Superior temporal gyrus (tissue), 1 donor: Measurements from ENCODE around the gene GALNT11.

Experiments used
- DNase-seq: peaks from one replicate; pipeline ENCODE4 v3.0.0-alpha.2; 2016; ENCODE audit errors: extremely low spot score

Gene GALNT11

DNA sequence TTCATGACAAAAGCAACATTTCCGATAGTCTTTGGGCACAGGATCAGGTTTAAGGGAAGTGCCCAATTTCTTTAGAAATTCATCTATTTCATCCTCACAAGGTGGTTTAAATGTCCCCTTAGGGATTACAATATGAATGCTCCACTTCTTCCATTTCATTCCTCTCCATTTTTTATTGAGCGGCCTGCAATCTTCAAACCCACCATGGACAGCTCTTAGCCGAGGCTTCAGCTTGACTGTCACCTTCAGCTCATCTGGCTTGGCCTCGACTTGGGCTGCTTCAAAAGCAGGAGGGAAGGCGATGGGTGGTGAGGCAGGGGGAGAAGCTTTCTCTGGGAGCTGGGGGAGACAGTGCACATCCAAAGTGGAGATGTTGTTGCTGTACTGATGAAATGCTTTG lies 123.2 kb downstream of the GALNT11 start:
- DNase-seq: no peak

DNA sequence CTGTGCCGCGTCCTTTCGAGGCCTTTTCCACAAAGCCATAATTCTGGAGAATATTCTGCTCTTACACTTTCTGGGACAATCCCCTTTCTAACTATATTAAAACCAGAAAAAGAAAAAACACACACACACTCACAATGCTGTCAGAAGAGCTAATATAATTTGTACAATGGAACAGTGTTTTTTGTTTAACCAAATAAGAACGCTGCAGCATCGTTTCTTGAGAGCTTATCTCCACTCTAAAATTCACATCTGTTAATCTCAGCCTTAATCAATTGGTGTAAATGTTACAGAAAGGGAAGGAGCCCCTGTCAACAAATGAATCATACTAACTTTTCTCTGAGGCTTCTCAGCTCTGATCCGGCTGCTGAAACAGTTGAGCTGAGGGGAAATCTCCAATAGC lies 123.9 kb downstream of the GALNT11 start:
- no peak for DNase-seq

DNA sequence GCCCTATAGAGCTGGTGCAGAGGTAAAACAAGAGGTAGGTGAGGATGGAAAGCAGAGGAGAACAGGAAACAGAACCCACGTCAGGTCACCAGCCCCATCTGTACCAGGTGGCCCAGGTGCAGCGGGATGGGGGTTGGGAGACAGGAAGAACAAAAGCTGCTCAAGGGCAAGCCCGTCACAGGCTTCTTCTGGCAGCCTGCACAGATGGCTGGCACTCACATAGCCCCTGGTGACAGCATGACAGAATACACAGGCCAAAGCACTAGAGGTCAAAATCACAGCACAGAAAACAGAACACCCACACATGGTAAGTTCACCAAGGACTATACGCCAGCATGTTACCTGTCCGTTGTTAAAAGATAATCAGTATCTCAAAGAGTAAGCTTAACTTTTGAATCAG lies 126.8 kb downstream of the GALNT11 start:
- no peak for DNase-seq

DNA sequence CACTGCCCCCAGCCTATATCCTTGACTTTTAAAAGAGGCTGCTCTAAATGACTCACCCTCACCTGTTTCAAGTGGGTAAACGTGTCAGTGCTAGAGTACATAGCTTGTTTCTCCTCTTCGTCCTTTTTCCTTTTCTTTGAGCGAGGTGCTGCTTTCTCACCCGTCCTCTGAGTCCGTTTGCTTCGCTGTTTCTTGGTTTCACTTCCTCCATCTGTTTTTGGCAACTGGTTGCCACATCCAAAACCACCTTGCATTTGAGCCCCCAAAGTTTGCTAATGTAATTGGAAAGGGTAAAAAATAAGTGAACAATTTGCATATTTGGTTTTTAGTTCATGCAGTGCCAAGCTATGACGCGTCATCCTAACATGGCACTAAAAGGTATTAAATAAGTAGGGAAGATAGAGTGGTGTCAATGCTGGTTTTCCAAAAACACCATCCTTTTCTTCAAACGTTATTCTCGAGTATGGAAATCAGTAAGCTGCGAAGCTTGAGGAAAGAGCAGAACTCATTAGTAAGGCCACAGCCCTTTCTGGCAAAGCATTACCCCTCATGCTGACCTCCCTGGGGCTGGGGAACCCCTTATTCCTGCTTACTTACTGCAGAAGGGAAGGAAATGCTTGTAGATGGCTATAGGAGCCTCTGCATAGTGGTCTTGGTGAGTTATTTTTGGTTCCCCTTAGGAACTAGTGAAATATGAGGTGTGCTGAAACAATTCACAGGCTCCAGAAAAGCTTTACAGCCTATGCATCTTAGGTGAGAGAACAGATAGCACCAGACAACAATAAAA lies 133.5 kb downstream of the GALNT11 start:
- no peak for DNase-seq

DNA sequence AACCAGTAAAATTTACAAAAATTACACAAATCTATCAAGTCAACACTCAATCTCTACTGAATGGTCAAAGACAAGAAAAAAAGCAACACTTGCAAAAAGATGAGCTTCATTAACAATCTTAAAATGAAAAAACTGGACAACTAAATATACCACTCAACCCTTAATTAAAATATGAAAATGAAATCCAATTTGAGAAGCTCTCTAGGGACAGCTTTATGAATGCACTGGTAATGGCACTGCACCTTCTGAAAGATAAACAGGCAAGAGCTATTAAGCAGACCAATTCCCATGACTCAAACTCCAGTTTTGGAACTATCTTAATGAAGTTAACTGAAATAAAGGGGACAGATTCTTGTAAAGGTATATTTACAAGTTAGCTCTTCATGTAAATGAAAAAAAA lies 135.7 kb downstream of the GALNT11 start:
- DNase-seq: no peak

DNA sequence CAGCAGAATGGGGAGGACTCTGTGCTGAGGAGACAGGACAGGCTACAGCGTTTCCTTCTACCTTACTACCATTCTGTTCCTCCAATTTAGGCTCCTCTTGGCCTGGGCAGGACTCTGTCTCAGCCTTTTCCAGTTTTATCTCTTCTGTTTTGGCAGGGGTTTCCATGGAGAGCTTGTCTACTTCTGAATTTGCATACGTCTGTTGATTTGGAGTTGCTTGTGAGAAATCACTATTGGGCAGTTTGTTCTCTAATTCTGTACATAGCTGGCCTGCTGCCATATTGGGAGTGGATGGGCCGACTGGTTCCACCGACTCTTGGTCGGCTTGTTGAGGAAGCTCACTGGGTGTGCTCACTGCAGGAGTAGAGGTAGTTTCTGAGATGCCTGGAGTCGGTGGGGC lies 136.8 kb downstream of the GALNT11 start:
- no peak for DNase-seq
